ENCODE results near the gene STAM2. TPM values are rescaled to one million over a fixed set of nuclear protein-coding genes. Genes with fewer than 3 reads are reported as not detected.
"Not testable (repeated sequence)": the region's sequence is repeated elsewhere in the genome, so short reads cannot be mapped to it uniquely, and the experiment has no call there.

STAM2 gene
- total RNA-seq, 1 donor = 51.4 TPM

DNA sequence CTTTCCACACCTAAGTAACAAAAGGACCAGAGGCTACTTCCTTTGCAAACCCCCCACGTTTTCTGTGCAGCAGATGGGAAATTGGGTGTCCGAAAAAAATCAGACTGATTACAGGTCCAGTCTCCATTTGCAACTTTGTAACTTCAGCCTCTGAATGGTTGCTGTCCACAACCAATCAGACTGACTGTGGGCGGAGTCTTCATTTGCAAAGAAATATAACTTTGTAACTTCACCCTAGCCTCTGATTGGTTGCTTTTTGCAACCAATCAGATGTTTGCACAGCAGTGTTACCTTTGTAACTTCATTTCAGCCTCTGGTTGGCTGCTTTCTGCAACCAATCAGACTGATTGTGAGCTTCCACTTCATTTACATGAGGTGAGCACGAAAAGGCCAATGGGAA, 48.9 kb downstream of the STAM2 start:
- H3K4me3 ChIP-seq (ENCODE audit: low read depth, low read length) = no peak overlapping the region
- no peak for DNase-seq (ENCODE audit: low read depth)
- TF ChIP-seq, protein P1, sequence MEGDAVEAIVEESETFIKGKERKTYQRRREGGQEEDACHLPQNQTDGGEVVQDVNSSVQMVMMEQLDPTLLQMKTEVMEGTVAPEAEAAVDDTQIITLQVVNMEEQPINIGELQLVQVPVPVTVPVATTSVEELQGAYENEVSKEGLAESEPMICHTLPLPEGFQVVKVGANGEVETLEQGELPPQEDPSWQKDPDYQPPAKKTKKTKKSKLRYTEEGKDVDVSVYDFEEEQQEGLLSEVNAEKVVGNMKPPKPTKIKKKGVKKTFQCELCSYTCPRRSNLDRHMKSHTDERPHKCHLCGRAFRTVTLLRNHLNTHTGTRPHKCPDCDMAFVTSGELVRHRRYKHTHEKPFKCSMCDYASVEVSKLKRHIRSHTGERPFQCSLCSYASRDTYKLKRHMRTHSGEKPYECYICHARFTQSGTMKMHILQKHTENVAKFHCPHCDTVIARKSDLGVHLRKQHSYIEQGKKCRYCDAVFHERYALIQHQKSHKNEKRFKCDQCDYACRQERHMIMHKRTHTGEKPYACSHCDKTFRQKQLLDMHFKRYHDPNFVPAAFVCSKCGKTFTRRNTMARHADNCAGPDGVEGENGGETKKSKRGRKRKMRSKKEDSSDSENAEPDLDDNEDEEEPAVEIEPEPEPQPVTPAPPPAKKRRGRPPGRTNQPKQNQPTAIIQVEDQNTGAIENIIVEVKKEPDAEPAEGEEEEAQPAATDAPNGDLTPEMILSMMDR (IDR thresholded peaks at IDR 0.05; ENCODE audit: insufficient read depth, low read depth, low read length) = no peak

DNA sequence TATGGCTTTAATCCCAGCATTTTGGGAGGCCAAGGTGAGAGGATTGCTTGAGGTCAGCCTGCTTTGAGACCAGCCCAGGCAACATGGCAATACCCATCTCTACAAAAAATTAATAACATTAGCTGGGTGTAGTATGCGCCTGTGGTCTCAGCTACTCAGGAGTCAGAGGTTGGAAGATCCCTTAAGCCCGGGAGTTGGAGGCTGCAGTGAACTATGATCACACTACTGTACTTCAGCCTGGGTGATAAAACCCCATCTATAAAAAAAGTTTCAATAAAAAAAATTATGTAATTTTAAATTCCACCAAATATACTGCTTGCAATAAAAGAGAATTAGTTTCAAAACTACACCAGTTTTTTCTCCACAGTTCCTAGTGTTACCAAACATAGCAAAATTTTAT, 53.4 kb downstream of the STAM2 start:
- TF ChIP-seq, protein P1 (IDR thresholded peaks at IDR 0.05; ENCODE audit: insufficient read depth, low read depth, low read length) = no peak
- H3K4me3 ChIP-seq (ENCODE audit: low read depth, low read length) = no peak overlapping the region
- DNase-seq (ENCODE audit: low read depth) = no peak

DNA sequence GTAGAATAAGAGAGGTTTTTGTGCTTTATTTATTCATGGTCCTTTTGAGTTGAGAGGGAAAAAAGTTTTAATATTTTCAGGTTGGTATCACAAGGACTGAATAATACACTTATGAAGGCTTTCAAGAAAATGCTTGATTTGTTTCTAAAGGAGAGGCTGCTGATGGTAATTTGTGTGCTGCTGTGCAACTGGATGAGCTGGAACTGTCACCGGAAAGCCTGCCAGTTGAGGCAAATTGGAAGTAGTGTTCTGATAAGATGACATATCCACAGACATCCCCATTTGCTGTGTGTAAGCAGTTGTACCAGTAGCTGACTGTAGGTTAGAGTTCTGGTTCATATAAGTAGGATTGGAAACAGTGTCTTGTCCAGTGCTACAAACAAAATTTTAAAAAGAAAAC, 55.1 kb downstream of the STAM2 start:
- no peak overlapping the region for H3K4me3 ChIP-seq (ENCODE audit: low read depth, low read length)
- TF ChIP-seq, protein P1 (IDR thresholded peaks at IDR 0.05; ENCODE audit: insufficient read depth, low read depth, low read length) = no peak
- no peak for DNase-seq (ENCODE audit: low read depth)

DNA sequence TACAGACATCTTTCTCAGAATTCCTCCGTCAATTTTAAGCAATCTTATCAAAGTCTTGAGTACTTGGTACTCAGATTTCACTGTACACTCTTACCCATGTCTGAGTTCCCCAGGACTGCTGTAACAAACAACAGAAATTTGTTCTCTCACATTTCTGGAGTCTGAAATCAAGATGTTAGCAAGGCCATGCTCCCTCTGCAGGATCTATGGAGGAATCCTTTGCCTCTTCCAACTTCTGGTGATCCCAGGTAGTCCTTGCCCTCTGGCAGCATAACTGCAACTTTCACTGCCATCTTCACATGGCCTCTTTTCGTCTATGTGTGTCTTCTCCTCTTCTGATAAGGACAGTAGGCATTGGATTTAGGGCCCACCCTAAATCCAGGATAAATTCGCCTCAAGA, 59.6 kb downstream of the STAM2 start:
- H3K4me3 ChIP-seq (ENCODE audit: low read depth, low read length) = no peak overlapping the region
- no peak for DNase-seq (ENCODE audit: low read depth)
- TF ChIP-seq, protein P1 (IDR thresholded peaks at IDR 0.05; ENCODE audit: insufficient read depth, low read depth, low read length) = peak; percentile 15

DNA sequence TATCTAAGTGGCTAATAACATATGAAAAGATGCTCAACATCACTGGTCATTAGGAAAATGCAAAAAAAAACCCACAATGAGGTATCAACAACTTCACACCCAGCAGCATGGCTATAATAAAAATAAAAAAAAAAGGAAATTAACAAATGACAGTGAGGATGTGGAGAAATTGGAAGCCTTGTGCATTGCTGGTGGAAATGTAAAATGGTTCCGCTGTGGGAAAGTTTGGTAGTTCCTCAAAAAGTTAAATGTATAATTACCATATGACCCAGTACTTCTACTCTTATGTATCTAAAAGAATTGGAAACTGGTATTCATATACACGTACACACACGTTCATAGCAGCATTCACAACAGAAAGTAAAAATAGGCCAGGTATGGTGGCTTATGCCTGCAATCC, 61.2 kb downstream of the STAM2 start:
- no peak overlapping the region for H3K4me3 ChIP-seq (ENCODE audit: low read depth, low read length)
- no peak for DNase-seq (ENCODE audit: low read depth)
- TF ChIP-seq, protein P1 (IDR thresholded peaks at IDR 0.05; ENCODE audit: insufficient read depth, low read depth, low read length) = no peak

DNA sequence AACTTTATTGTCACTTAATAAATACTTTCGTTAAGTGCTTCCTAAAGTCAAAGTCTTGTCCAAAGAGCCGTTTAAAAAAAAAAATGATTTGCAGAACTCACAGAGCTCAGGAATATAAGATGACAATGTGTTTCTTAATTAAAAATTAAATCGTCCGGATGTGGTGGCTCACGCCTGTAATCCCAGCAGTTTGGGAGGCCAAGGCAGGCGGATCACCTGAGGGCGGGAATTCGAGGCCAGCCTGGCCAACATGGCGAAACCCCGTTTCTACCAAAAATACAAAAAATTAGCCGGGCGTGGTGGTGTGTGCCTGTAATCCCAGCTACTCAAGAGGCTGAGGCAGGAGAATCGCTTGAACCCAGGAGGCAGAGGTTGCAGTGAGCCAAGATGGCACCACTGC, 68.4 kb downstream of the STAM2 start:
- DNase-seq (ENCODE audit: low read depth); H3K4me3 ChIP-seq (ENCODE audit: low read depth, low read length): not testable (repeated sequence)

DNA sequence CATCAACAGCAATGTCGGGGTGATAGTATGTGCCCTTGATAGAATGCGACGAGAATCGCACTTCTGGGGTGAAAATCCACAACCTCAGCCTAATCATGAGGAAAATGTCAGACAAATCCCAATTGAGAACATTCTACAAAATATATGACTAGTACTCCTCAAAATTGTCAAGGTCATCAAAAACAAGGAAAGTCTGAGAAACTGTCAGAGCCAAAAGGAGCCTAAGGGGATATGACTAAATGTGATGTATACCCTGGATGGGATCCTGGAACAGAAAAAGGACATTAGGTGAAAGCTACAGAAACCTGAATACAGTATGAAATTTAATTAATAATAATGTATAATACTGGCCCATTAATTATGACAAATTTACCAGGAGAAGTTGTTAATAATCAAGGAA, 69.1 kb downstream of the STAM2 start:
- DNase-seq (ENCODE audit: low read depth) = no peak
- TF ChIP-seq, protein P1 (IDR thresholded peaks at IDR 0.05; ENCODE audit: insufficient read depth, low read depth, low read length) = no peak
- H3K4me3 ChIP-seq (ENCODE audit: low read depth, low read length) = no peak overlapping the region
